Stimulated activated CD8-positive, alpha-beta memory T cell treated with anti-CD3 and anti-CD28 coated beads, Interleukin-15, amount 100 ng/mL, for 4 hours (primary cell): ENCODE measurements around the gene PSMB9.

Experiments used
- DNase-seq, 2 donors: peaks; one replicate each; pipeline ENCODE4 v3.0.0-alpha.2; 2020; ENCODE audit warnings: low read depth in 2 of 2

Gene PSMB9

DNA sequence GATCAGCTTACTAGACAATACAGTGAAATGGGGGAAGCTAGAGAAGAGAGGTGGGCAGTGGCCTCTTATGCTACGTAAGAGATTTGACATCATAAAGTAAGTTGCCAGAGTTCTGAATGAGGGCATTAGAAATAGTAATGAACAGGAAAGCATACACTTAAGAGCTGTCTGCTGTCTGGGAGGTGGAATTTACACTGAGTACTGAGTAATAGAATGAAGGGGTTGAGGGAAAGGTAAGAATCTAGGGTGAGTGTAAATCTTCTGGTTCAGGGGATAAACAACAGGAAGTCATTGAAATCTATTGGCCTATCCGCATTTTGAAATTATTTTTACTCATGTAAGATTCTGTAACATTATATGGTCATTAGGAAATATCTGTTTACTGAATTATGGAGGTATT lies 51.1 kb downstream of the PSMB9 start:
- DNase-seq, result no peak

DNA sequence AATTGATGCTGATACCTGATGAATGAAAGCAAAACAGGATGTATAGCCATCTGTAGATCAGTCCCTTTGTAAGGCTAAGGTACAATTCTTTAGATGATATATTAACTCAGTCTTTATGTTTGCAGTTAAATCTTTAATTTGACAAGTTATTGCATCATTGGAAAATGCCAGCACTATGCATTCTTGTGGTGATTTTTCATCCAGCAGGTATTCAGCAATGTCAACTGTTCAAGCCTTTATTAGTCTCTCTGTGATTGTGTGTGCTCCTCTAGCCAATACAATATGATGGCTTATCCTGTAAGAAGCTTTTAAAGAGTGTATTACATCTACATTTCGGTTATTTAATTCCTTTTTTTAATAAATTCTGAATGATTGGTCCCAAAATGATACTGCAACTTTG lies 52.5 kb downstream of the PSMB9 start:
- DNase-seq, result no peak

DNA sequence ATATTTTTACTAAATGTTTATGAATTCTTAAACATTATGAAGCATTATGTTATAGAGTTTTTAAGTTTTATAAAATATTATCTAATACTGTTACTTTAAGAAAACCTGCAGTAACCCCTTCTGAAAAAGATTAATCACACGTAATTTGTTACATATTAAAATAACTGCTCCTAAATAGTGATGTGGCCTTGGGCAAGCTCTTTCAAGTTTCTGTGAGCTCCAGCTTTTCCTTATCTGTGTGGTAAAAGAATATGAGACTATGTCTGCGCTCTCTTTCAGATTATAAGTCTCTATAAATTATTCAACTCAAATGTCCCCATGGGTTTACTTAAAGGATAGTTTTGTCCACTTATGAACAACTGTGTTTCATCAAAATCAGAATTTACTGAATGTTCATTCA lies 54.9 kb downstream of the PSMB9 start:
- DNase-seq, result no peak
